Measurements from ENCODE around the gene NSA2. TPM values are rescaled to one million over a fixed set of nuclear protein-coding genes. Genes with fewer than 3 reads are reported as not detected.

Gene NSA2
- total and polyA plus RNA-seq, 9 of the 15 experiments (the other 6 are each of a cell fraction or from before 2014, with no cell fraction given), result 60.2 to 246 (median 183) TPM

- 0% methylated on average over 1 of the region's 1 CpG for WGBS (ENCODE audit: insufficient coverage, low coverage, missing lambda C conversion rate)
- in situ Hi-C loops (cut with MboI) (no loop called here), intact Hi-C loops (cut with micrococcal nuclease) (no loop called here)
- H3K36me3 ChIP-seq (ENCODE audit: control insufficient read depth, insufficient read depth, low read length), result no peaks in the 10 kb centered on the region
- H3K9ac ChIP-seq (ENCODE audit: insufficient read depth in 1 of 2, low read depth in 2 of 2, low read length in 2 of 2), result no peak overlapping the region
- no peaks in the 10 kb centered on the region for H3K79me2 ChIP-seq (ENCODE audit: control insufficient read depth, insufficient read depth, low read length)
- no peak overlapping the region for H3K4me2 ChIP-seq (ENCODE audit: insufficient read depth, low read length)
- no peak for TF ChIP-seq ZNF140 (CRISPR knock-in tag; IDR thresholded peaks at IDR 0.05)
- no peak overlapping the region for H2AFZ ChIP-seq (ENCODE audit: low read depth, low read length)
- H3K9me1 ChIP-seq (ENCODE audit: control insufficient read depth, insufficient read depth, low read length), result no peaks in the 10 kb centered on the region
- H4K20me1 ChIP-seq (replicated peaks; ENCODE audit: control insufficient read depth, insufficient read depth, low read length), result no peaks in the 10 kb centered on the region
- H3K4me3 ChIP-seq, result no peak overlapping the region
- H3K9me3 ChIP-seq (replicated peaks; ENCODE audit: control insufficient read depth, insufficient read depth, low read depth, low read length), result no peaks in the 10 kb centered on the region
- ATAC-seq (no peak), FAIRE-seq (no peak), DNase-seq (ENCODE audit: extremely low read depth in 1 of 4, low spot score in 3 of 4) (no peak)
- H3K27me3 ChIP-seq (ENCODE audit: control insufficient read depth in 2 of 2, insufficient read depth in 2 of 2, low read length in 2 of 2), result peaks cover 2 to 4% of the 10 kb centered on the region in 2 experiments; a peak in 1 of 5 replicates
- POLR2A ChIA-PET, result interaction anchor here (0.6 kb wide), 1 partner anchor 108 kb away, joined by 3 read pairs; no protein-coding TSS in a partner anchor
- H3K27ac ChIP-seq (ENCODE audit: extremely low read depth, low read depth, low read length), result no peak overlapping the region
- CTCF ChIA-PET (ENCODE audit: low intra/inter-chr PET ratio), result no interaction called here
- BruUV-seq (replicated peaks), result no TSS peak
- H3K4me1 ChIP-seq (replicated peaks in 1 of 2; ENCODE audit: control insufficient read depth in 2 of 2, insufficient read depth in 2 of 2, low read length in 2 of 2), result no peaks in the 10 kb centered on the region
These were observed 49.8 kb downstream of the NSA2 start for GRCh38 chr5:74816875-74817274.

GRCh38 chr5:74822288-74822687 is 55.2 kb downstream of the NSA2 start:
- no TSS peak for BruUV-seq (replicated peaks)
- CTCF ChIA-PET (ENCODE audit: low intra/inter-chr PET ratio), result no interaction called here
- Histone ChIP-seq H3K27ac (ENCODE audit: extremely low read depth, low read depth, low read length) (no peak overlapping the region), H3K9me1 (ENCODE audit: control insufficient read depth, insufficient read depth, low read length) (no peaks in the 10 kb centered on the region), H3K27me3 (ENCODE audit: control insufficient read depth in 2 of 2, insufficient read depth in 2 of 2, low read length in 2 of 2) (0 out of 5 replicates have a peak, but pooled peaks cover 0 to 2% of the 10 kb centered on the region in 2 experiments), H2AFZ (ENCODE audit: low read depth, low read length) (no peak overlapping the region), H4K20me1 (replicated peaks; ENCODE audit: control insufficient read depth, insufficient read depth, low read length) (no peaks in the 10 kb centered on the region), H3K4me2 (ENCODE audit: insufficient read depth, low read length) (no peak overlapping the region), H3K4me3 (no peak overlapping the region), H3K79me2 (ENCODE audit: control insufficient read depth, insufficient read depth, low read length) (no peaks in the 10 kb centered on the region), H3K36me3 (ENCODE audit: control insufficient read depth, insufficient read depth, low read length) (no peaks in the 10 kb centered on the region), H3K9me3 (replicated peaks; ENCODE audit: control insufficient read depth, insufficient read depth, low read depth, low read length) (no peaks in the 10 kb centered on the region), H3K9ac (ENCODE audit: insufficient read depth in 1 of 2, low read depth in 2 of 2, low read length in 2 of 2) (no peak overlapping the region), H3K4me1 (replicated peaks in 1 of 2; ENCODE audit: control insufficient read depth in 2 of 2, insufficient read depth in 2 of 2, low read length in 2 of 2) (no peaks in the 10 kb centered on the region)
- intact Hi-C loops (cut with micrococcal nuclease), result no loop called here
- in situ Hi-C loops (cut with MboI), result no loop called here
- no peak for ATAC-seq
- FAIRE-seq, result no peak
- 5% methylated on average over 1 of the region's 1 CpG for WGBS (ENCODE audit: insufficient coverage, low coverage, missing lambda C conversion rate)
- no peak for DNase-seq (ENCODE audit: extremely low read depth in 1 of 4, low spot score in 3 of 4)
- POLR2A ChIA-PET, result interaction anchor here (0.7 kb wide), 1 partner anchor 160 kb away, joined by 3 read pairs; no protein-coding TSS in a partner anchor
- TF ChIP-seq SIRT6 (IDR thresholded peaks at IDR 0.05; ENCODE audit: low read depth, low read length) (no peak), HDAC1 (IDR thresholded peaks at IDR 0.05) (no peak), CC2D1A (IDR thresholded peaks at IDR 0.05) (no peak), CEBPG (CRISPR knock-in tag; IDR thresholded peaks at IDR 0.05) (no peak), CEBPG (tag; conservative IDR thresholded peaks at IDR 0.05 in 1 of 2, IDR thresholded peaks at IDR 0.05 in 1 of 2) (no peak), NKRF (IDR thresholded peaks at IDR 0.05; ENCODE audit: borderline replicate concordance) (no peak), FOS (IDR thresholded peaks at IDR 0.05; ENCODE audit: extremely low read depth, insufficient read length) (no peak), TFE3 (CRISPR knock-in tag; IDR thresholded peaks at IDR 0.05) (no peak), CREB3L1 (IDR thresholded peaks at IDR 0.05; ENCODE audit: borderline replicate concordance, low read depth) (no peak), HSF4 (CRISPR knock-in tag; IDR thresholded peaks at IDR 0.05; ENCODE audit: borderline replicate concordance) (no peak)

Data from K562 (cell line).